HepG2 (cell line): Measurements from ENCODE around the gene TGFA. TPM values are rescaled to one million over a fixed set of nuclear protein-coding genes. Genes with fewer than 3 reads are reported as not detected.
A peak's percentile ranks its signal among the peaks of the same experiment; 100 is the strongest.

Source experiments
- ARNT ChIP-seq: fragments of 450-650 bp; IDR thresholded peaks from 2 replicates; pipeline ENCODE4 v1.6.1; 2017
- E2F1 ChIP-seq: sonication (generic); formaldehyde crosslinking; IDR thresholded peaks from 2 replicates; pipeline ENCODE4 v1.5.0; 2020; ENCODE audit warnings: missing genetic modification reagents
- HNF1A ChIP-seq, 2 experiments: sonication (generic) in 1 of 2; formaldehyde crosslinking in 1 of 2; IDR thresholded peaks; 2 replicates each; pipeline versions ENCODE4 v1.4.0 to v1.6.1; 2016 to 2020; ENCODE audit warnings: borderline replicate concordance in 1 of 2, low read depth in 1 of 2, mild to moderate bottlenecking in 1 of 2, missing genetic modification reagents in 1 of 2
- MAFK ChIP-seq, 2 experiments: IDR thresholded peaks in 1 of 2; conservative IDR thresholded peaks in 1 of 2; 2 replicates each; pipeline ENCODE4 v1.6.1; 2011; ENCODE audit warnings: improper control_type of control experiment in 2 of 2, low read length in 2 of 2
- MAX ChIP-seq: IDR thresholded peaks from 2 replicates; pipeline ENCODE4 v1.6.1; 2012; ENCODE audit warnings: inconsistent platforms
- MXD3 ChIP-seq: IDR thresholded peaks from 2 replicates; pipeline ENCODE4 v1.6.1; 2016; ENCODE audit warnings: mild to moderate bottlenecking, missing biosample characterization, missing genetic modification reagents
- PCBP1 ChIP-seq: fragments of 200-400 bp; formaldehyde crosslinking; IDR thresholded peaks from 2 replicates; pipeline ENCODE4 v1.6.1; 2017; ENCODE audit warnings: mild to moderate bottlenecking, low read depth, low read length, borderline replicate concordance
- RCOR2 ChIP-seq: IDR thresholded peaks from 2 replicates; pipeline ENCODE4 v1.6.1; 2016; ENCODE audit warnings: missing biosample characterization, missing genetic modification reagents
- TAF15 ChIP-seq: fragments of 200-400 bp; formaldehyde crosslinking; IDR thresholded peaks from one replicate; pipeline ENCODE4 v1.6.1; 2018; ENCODE audit warnings: mild to moderate bottlenecking, low read depth, low read length; ENCODE audit not compliant: poor library complexity, severe bottlenecking
- ZNF10 ChIP-seq: sonication (generic); formaldehyde crosslinking; IDR thresholded peaks from 2 replicates; pipeline ENCODE4 v1.4.0; 2020; ENCODE audit warnings: mild to moderate bottlenecking, low read depth, missing genetic modification reagents, borderline replicate concordance
- ZNF207 ChIP-seq: fragments of 450-650 bp; IDR thresholded peaks from 2 replicates; pipeline ENCODE4 v1.6.1; 2016; ENCODE audit warnings: antibody characterized with exemption, borderline replicate concordance
- ZNF563 ChIP-seq: sonication (generic); formaldehyde crosslinking; IDR thresholded peaks from 2 replicates; pipeline ENCODE4 v1.8.0; 2022; ENCODE audit warnings: mild to moderate bottlenecking, moderate library complexity, missing genetic modification reagents
- ZNF646 ChIP-seq: sonication (generic); formaldehyde crosslinking; IDR thresholded peaks from 2 replicates; pipeline ENCODE4 v1.9.0; 2021; ENCODE audit warnings: mild to moderate bottlenecking, missing genetic modification reagents
- ZNF891 ChIP-seq: sonication (generic); formaldehyde crosslinking; IDR thresholded peaks from 2 replicates; pipeline ENCODE4 v1.5.0; 2020; ENCODE audit warnings: mild to moderate bottlenecking, missing genetic modification reagents
- polyA plus RNA-seq, 8 experiments: library from polyadenylated mRNA; depleted of rRNA in 3 of 8; stranded (reverse) in 7 of 8; unstranded in 1 of 8; fragments of >200 nt; fragmentation: Illumina TruSeq in 4 of 8; extraction: Trizol in 4 of 8; gene quantifications; 2 replicates each; pipeline versions ENCODE4 v1.2.1 to v1.2.3, GENCODE V29; 2011 to 2016; ENCODE audit warnings: low read depth in 4 of 8, missing spikeins in 1 of 8, mixed read lengths in 1 of 8; ENCODE audit not compliant: insufficient read depth in 1 of 8
- total RNA-seq, 5 experiments: library from RNA; depleted of rRNA; stranded (reverse); fragments of >200 nt; fragmentation: Illumina TruSeq; extraction: Trizol; gene quantifications; 2 replicates each; pipeline ENCODE4 v1.2.3, GENCODE V29; 2016; ENCODE audit warnings: low read depth in 1 of 5

Gene TGFA
- total and polyA plus RNA-seq, 2 of the 13 experiments (the other 11 are each of a cell fraction or from before 2014, with no cell fraction given): 7.8 to 15.3 TPM

GRCh38 chr2:70553584-70554337 lies at the start of gene TGFA (continued):
- TF ChIP-seq HNF1A (IDR thresholded peaks at IDR 0.05; ENCODE audit: low read depth) (no peak), HNF1A (CRISPR knock-in tag; IDR thresholded peaks at IDR 0.05; ENCODE audit: borderline replicate concordance) (peak; percentile 12; the same call in 1 of the 2 replicates), MAFK (conservative IDR thresholded peaks at IDR 0.05 in 1 of 2, IDR thresholded peaks at IDR 0.05 in 1 of 2; ENCODE audit: low read length in 2 of 2) (no peak), TAF15 (peak; percentile 40), MAX (peak; percentile 62), E2F1 (CRISPR knock-in tag) (no peak), ARNT (no peak), RCOR2 (no peak), MXD3 (CRISPR knock-in tag) (peak; percentile 59; the same call in 1 of the 2 replicates), ZNF891 (peak; percentile 76), ZNF207 (no peak), PCBP1 (no peak), ZNF10 (no peak), ZNF563 (CRISPR knock-in tag) (no peak; the same call in 1 of the 2 replicates), ZNF646 (CRISPR knock-in tag) (0 out of 2 replicates have a peak, but pooled peaks have one; percentile 8)
